Stimulated activated naive CD4-positive, alpha-beta T cell treated with Interleukin-2 at 50 U/mL for 16 hours (primary cell): Measurements from ENCODE around the gene BCL11B.

ENCODE experiments used
- DNase-seq: peaks from one replicate; lab custom pipeline; 2025; lab: John Stamatoyannopoulos, UW

Gene BCL11B

DNA sequence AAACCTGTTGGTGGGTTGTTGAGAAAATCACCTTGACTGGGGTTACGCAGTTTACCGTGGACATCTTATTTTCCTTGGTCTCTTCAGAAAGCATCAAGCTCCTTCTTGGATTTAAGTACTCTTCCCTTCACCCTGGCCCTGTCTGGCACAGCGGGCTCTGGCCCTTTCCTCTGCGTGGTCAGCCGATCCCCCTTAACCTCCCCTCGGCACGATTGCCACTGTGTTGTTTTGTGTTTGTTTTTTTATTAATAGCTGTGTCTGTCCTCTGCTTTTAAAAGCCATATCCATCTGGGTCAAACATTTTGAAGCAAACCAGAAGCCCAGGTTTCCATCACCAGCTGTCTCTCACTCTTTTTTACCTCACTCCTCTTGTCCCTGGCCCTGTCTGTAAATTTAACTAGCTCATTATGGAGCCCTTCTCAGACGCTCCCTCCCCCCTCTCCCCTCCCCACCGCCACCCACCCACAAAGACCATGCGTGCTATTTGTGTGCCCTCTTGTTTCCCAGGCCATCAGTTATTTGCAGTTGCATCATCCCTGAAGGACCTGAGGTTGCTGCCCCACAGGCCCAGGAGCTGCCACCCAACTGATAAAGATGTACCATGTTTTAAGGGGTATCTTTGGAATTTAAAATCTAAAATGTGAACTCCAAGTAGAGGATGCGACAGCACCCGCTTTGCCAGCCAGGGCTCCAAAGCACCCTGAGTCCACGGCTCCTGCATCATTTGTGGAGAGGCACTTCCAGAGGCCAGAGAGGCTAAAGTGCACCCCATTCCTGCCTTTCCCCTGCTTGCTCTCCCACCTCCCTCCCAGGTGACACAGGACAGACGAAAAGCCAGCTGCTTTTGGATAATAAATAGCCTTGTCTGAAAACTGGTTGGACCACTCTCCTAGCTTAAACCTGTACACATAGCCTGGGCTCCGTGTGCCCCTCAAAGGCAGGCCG lies 3.9 kb downstream of the BCL11B start:
- peak; percentile 27 for DNase-seq

DNA sequence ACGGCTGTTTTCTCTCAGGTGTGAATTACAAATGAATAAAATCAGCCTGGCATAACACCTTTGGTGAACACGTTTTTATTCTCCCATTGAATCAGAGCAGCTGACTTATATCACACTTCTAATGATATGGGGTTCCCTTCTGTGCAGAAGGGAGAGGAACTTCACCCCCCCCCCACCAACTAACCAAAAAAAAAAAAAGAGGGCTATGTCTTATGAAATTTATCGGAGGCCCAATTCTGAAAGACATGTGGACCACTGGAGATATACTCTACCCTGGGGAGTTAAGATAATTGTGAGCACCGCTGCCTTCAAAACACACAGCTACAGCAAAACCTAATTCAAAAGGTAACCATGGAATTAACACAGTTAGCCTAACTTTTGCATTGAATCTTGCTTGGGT lies 4.6 kb downstream of the BCL11B start:
- DNase-seq: no peak

DNA sequence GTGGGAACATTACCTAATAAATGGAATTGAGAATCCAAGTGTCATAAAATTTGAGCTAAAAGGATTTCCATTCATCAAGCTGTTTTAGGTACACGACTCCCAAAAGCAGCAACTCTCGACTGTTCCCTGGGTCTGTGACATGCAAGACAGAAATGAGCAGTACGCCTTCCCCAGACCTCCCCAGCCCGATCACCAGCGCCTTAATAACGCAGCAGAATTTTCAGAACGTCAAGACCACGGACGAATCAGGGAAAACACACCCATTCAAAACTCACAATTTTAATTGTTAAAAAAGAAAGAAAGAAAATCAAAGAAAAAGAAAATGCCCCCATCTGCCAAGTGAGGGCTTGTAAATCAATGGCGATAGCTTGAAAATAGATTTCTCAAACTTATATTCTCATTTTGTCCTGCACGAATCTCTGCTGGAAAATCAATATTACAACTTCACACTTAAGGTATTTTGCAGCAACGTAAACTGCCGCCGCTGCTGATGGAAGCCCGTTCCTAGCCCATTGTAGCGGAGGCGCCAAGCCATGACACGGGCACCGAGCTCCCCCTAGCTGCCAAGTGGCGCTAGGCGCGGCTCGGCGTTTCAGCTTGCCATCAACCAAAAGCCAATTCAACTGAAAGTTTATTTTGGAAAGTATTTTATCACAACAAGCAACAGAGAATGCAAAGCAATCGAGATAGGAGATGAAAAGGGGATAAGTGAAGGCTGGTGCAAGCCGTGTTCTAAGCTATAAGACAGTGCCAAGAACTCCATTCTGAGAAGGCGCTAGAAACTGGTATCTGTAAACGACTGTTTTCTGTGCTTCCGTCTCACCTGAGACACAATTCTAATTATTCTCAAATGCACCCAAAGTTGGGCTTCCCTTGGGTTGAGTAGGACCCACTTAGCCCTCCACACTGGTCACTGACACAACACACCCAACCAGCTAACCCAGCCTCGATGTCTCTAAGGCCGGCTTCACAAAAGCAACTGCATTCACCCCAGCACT lies 5.5 kb downstream of the BCL11B start:
- DNase-seq: peak; percentile 83

DNA sequence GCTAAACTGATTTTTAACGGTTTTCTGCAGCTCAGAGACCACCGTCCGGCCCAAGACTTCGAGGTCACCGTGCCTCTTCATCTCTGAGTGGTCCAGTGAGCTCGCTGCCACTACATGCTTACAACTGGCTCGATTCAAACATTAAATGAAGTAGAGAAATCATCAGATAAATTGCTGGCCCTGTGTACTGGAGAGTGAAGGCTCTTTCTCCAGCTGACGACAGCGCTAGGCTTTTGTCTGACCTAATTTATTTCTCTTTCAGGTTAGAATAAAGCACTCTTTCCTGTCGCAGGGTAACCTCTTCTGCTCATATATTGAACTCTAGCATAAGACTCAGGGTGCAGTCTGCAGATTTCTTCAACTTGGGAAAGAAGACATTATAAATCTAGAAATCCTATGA lies 6.4 kb downstream of the BCL11B start:
- no peak for DNase-seq

DNA sequence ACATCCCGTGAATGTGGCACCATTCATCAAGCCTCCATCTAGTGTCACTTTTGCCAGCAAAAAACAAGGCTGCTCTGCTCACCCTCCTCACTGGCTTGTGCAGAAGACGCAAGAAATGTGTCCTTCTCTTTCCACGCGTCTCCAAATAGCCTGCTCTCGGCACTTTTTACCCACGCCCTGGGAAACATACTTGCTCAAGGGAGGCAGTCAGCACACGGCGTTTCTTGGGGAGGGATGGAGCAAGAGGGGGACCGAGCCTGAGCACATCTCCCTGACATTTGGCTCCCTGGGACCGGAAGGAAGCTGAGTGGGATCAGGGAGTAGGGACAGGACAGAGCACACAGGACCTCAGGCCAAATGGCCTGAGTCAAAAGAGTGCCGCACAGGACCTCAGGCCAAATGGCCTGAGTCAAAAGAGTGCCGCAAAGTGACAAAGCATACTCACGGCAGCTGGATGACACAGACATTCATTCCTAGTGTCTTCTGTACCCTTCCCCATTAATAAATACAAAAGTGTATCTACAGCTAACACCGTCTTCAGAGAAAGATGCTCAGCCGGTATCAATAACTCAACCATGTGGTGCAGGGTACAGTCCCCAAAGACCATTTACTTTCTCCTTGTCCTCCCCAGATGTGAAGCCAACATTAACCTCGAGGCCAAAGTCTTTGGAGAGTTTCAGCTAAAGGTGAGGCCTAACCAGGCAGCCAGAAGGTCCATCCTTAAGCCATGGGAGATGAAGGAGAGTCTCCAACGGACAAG lies 7.1 kb downstream of the BCL11B start:
- no peak for DNase-seq

DNA sequence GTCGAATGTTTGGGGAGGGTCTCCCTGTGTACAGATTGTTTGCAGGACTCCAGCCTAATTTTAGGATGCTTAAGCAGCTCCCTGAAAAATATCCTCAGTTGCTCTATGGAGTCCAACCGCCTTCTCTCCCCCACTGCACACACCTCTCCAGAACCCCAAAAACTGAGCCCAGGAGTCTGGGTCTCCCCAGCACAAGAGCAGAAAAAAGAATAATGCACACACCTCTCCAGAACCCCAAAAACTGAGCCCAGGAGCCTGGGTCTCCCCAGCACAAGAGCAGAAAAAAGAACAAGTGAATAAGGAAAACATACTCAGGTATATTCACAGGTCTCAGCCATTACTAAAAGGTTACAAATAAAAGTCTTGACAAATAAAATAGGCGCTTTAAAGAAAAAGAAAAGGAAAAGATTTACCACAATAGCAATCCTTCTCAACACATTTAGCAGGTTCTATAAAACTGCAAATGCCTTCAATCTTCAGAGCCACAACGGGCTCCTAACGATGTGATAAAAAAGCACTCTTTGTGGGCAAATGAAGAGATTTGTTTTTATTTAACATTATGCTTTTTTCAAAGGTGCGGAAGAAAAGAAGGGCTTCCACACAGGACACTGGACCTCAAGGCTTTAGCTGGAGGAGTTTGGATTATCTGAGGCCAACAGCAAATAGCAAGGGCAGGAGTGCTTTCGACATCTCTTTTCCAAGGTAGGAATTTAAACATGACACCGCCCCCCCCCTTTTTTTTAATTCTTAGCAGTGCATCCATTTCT lies 8.2 kb downstream of the BCL11B start:
- no peak for DNase-seq

DNA sequence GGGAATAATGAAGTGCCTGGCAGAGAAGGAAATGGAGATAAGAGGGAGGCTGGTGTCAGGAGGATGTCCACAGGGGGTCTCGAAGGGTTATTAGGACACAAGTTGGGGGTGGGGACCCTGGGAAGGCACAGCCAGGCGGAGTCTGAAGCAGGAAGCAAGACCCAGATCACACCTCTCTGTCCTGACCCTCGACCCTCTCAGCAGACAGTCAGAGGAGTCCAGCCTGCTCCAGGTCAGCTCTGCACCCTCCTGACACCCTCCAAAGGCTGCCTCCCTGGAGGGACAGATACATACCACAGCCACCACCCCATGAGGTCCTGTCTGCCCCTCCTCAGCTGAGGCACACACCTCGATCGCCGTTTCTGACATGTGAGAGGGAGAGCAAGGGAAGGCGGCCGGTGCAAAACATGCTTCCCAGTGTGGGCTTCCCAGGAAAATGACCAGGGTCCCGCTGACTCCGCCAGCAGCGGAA lies 9.0 kb downstream of the BCL11B start:
- no peak for DNase-seq

DNA sequence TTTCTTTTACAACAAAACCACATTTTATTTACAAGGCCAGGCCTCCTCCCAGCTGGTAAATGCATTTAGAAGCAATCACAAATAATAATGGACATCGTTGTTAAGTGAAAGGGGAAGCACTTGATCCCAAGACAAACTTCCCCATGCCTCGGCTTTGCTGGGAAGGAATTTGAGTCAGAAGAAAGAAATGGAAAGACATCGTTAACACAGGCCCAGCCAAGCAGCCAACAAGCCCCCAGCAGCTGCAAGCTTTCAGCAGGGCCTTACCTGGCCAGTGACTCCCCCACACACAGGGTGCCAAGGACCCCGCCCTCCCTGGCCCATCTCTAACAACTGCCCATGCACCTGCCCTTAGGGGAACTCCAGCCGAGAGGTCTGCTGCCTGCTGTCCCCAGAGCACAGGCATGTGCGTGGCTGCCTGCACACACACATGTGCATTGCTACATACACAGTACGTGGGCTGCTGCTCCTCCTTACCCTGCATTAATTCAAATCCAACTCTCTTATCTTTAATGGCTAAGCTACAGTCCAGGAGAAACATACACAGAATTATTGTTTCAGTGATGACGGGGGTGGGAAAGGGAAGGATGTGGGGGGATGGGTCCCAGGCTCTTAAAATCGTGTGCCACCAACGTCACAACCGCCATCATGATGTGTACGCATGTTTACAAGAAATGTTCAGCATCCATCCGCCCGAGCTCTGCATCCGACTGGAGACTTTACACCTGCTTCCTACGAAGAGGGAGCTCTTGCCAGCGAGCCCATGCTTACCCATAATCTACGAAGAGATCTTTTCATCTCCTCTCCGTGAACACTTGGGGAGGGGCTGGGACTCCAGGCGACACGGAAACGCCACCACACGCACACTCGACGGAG lies 9.8 kb downstream of the BCL11B start:
- peak; percentile 61 for DNase-seq

DNA sequence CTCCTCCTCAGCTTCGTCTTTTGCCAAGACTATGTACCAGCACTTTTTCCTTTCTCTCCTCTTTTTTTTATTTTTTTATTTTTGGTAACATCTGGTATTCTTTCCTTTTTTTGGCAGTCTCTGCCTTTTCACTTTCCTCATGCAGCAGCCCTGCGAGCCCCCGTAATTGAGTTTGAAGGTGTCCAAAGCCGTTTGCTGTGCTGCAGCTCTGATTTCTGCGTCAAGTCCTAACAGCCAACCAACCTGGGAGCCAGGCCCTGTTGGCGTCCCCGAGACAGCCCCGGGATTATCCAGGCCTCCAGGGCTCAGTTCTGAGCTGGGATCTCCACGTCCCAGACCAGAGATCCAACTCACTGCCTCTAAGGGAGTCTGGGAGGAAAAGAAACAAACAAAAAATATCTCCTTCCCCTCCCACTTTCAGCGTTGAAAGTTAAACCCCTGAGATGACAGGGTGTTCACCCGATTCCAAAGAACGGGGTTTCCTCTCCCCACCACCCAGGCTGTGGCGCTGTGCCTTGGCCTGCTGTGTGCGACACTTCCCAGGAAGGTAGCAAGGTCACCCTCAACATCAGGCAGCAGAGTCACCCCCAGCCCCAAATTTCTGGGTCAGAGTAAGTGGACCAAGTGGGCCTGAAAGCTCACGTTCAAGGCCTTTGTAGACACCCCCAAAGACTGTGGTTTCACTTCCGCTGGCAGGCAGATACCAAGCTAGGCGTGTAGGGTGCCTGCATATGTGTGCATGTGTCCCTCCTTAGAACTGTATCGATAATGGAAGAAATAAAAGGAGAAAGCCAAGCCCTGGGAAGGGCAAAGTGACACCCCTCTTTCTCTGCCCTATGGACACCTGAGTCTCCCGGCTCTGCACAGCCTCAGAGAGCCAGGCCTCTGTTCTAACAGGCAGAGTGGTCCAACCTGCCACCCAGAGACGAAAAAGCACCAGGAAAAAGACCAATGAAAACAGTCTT lies 11.1 kb downstream of the BCL11B start:
- peak; percentile 52 for DNase-seq

DNA sequence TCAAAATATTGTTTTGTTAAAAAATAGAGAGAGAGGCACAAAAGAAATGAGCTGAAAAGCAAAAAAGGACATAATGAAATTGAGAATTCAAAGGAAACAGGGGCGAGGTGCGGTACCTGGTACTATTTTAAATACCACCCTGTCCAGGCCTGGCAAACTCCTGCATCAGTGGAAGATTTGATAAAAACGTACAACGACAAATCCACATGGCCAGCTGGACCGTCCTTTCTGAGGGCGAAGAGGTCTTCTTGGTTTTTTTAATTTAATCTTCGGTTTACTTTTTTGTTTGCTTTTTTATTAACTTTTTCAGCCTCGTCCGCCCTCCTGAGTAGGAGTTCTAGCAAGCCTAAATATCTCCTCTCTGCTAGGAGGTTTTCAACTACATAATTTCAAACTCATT lies 11.9 kb downstream of the BCL11B start:
- no peak for DNase-seq

DNA sequence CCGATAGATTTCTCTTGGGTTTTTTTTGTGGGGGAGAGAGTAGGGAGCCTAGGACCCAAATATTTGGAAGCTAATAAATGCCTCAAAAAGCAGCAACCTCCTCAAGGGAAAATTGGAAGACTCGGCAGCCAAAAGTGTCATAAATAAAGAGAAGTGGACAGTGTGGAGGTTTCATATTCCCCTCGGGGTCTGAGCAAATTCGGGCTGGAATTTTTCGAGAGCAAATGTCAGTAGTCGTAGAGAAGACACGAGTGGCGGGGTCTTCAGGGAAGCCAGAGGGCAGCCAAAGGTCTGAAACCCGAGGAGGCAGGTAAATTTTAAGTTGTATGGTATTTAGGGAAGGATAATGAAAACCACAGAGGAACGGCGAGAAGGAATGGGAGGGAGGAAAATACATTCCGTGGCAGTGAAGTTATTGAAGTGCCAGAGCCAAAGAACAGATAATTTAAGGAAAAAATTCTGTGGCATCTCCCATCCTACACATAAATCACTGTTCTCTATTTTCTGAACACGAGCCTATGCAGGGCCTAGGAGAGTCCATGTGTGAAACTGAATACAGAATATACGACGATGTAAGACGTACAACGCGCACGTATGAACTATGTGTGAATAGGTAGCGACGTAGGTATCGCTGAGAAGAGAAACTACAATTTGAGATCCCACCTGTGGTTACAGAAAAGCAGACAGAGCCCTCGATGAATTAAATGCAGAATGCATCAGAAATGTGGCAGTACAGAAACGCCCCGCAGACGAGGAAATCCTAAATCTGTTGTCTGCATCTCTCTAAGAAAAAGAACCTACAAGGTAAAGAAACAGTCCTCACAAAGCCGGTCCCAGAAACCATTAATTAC lies 12.9 kb downstream of the BCL11B start:
- peak; percentile 30 for DNase-seq

DNA sequence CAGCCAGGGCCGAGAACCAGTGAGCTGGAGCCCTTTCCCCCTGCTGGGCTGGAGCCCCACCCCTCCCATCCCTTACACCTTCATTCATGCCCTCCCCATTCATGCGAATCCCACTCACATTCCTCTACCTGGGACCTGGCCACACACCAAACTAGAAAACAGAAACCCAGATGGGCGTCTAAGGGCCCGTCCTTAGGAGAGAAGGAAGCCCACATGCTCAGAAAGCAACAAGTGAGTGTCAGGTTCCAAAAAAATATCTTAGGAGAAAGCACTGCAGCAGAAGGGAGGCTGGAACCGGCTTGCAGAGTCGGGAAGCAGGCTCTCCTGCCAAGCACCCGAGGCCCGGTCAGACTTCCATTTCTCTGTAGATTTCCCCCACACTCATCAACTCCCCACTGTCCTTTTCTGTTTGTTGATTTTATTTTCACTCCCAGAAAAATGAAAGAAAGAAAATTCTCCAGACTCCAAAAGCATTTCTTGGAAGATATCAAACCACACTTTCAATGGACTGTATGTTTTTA lies 13.6 kb downstream of the BCL11B start:
- DNase-seq: no peak

DNA sequence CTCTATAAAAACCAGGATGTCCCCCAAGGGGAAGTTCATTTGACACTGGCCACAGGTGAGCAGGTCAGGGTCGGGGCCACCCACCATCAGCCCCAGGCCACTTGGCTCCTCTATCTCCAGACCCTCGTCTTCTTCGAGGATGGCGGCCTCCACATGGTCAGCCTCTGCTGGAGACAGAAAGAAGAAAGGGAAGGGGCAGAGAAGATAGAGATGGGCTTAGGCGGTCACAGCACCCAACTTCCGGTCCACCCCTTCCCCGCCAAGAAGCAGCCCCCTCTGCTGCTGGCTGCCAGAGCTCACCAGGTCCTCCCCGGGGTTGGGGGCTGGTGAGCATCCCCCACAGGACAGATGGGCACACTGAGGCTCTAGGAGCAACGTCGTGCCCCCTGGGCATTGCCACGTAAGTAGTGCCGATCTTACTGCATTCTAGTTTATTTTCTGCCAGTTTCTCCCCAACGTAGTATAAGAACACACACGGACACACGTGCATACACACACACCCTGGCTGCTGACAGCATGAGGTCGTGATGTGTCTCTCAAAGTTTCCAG lies 14.2 kb downstream of the BCL11B start:
- no peak for DNase-seq

DNA sequence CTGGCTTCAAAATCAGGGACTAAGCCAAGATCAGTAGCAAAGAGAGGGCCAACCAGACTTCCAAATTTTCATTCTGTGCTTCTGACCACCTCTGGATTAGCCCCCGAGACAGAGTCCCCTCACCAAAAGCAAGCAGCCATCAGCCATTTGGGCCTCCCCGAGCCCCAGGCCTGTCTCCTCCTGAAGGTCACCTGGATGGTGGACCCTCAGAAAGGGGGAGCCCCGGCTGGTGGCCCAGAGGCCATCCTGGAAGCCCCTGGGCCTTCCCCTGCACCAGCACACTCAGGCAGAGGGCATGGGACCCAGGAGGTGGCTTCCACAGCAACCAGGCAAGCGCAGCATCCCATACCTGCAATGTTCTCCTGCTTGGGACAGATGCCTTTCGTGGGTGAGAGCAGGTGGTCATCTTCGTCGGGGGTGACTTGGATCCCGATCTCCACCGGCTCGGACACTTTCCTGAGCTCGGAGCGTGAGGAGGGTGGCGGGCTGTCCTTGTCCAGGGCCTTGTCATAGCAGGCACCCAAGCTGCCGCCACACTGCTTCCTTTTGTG lies 14.8 kb downstream of the BCL11B start:
- DNase-seq: no peak

DNA sequence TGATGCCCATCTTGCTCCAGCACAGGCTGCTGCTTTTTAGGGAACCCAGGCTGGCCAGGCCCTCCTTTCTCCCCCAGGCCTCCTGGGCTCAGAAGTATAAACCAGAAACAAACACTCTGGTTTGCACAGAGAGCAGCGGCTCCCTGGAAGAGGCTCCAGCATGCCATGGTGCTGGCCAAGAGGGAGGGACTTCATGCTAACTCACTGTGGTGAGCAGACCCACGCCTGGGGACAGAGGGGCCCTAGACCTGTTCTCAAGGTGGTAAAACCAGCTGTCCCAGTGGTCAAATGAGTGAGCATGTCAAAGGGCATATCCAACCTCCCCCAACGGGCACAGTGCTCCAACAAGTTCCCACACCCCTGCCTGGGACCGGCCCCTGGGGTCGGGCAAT lies 15.5 kb downstream of the BCL11B start:
- DNase-seq: no peak

DNA sequence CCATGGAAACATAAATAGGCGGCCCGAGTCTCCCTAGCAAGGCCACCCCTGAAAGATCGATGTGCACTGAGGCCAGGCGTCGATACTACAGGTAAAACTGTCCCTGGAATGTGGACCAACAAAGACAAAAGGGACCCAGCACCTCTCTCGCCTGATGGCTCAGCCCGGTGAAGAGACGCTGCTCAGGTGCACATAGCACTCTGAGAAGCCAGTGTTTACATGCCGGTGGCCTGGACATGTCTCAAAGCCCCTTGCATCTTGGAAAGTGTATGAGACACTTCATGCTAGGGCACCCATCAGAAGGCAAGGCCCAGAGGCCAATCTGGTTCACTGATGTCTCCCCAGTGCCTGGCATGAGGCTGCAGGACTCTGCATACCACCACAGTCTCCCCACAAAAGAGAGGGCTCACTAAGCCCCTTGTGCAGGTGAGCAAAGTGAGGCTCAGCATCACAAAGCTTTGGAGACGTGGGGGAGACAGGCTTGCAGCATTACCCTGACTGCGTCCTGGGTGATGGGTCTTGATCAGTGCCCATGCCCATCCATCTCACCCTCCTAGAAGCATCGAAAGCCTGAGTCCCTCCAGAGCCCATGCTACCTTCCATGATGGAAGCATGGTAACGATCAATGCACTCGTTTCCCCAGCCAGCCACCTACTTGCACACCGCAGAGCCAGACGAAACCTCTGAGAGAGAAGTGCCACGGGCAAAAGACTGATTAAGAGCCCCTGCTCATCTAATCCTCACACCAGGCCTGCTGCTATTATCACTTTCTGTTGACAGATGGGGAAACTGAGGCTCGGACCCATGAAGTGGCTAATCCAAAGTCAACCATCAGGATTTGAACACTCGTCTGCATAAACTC lies 16.1 kb downstream of the BCL11B start:
- no peak for DNase-seq
